Right ventricle myocardium inferior (tissue), 1 donor: ENCODE results near the gene NFAM1. TPM values are rescaled to one million over a fixed set of nuclear protein-coding genes. Genes with fewer than 3 reads are reported as not detected.

ENCODE experiments used
- total RNA-seq: library from RNA; stranded (reverse); fragmentation: NEBNext Ultra II Directional; extraction: Animal tissue kit (Norgen Biotek cat#: 25700); gene quantifications from one replicate; pipeline ENCODE4 v1.2.1, GENCODE V29; 2021
- donor health status: DM: no; HTN: yes; CAD: no; lungs with severe emphysema.

Gene NFAM1
- total RNA-seq, 1 donor from 2014 or later: 2.9 TPM

Other genes with a start within 250 kb of the NFAM1 start
- 16.7 TPM for gene TCF20, start 161.8 kb downstream of the NFAM1 start, total RNA-seq
- 16.3 TPM for gene RRP7A, start 87.4 kb upstream of the NFAM1 start, total RNA-seq
- gene SERHL2, start 121.6 kb upstream of the NFAM1 start, total RNA-seq: 2.6 TPM
- gene POLDIP3, start 182.5 kb upstream of the NFAM1 start, total RNA-seq: 39.3 TPM
- 0.41 TPM for gene ATP5MGL, start 208.2 kb upstream of the NFAM1 start, total RNA-seq
- gene CYB5R3, start 217.0 kb upstream of the NFAM1 start, total RNA-seq: 268 TPM